SK-N-MC (cell line): ENCODE measurements around the gene TMCO4.

Source experiments
- EZH2 ChIP-seq: fragments of 200-600 bp; sonication (generic); IDR thresholded peaks from one replicate; pipeline ENCODE4 v1.6.1; 2017; ENCODE audit warnings: antibody characterized with exemption
- FOXP2 ChIP-seq: optimal IDR thresholded peaks from 2 replicates; pipeline ENCODE3; 2011; ENCODE audit warnings: mild to moderate bottlenecking, moderate library complexity; ENCODE audit not compliant: insufficient read depth; ENCODE audit errors: extremely low read length, control extremely low read depth
- POLR2AphosphoS5 ChIP-seq: IDR thresholded peaks from 2 replicates; pipeline ENCODE4 v1.6.1; 2012; ENCODE audit warnings: mild to moderate bottlenecking, low read depth, low read length, borderline replicate concordance

GRCh38 chr1:19710825-19711611 lies 88.7 kb downstream of the TMCO4 start:
- TF ChIP-seq EZH2, result no peak
- no peak for TF ChIP-seq POLR2AphosphoS5
- TF ChIP-seq FOXP2, result no peak
